Measurements from ENCODE around the gene ERCC6. TPM values are rescaled to one million over a fixed set of nuclear protein-coding genes. Genes with fewer than 3 reads are reported as not detected.

ERCC6 gene
- total RNA-seq (2022) = 25.7 and 32.0 TPM in 2 replicates
- percentile 71 among the genes with signal in this experiment for Bru-seq, nascent RNA
- percentile 60 among the genes with signal in this experiment for BruChase-seq, experiment 1, labeled RNA remaining after a 6-hour chase
- percentile 61 among the genes with signal in this experiment for BruChase-seq, experiment 2, labeled RNA remaining after a 2-hour chase
- long read RNA-seq, partial matches to known transcripts = 1 of 8 reads
- long read RNA-seq, other reads (novel, unspliced or antisense) = 5 of 8 reads

DNA sequence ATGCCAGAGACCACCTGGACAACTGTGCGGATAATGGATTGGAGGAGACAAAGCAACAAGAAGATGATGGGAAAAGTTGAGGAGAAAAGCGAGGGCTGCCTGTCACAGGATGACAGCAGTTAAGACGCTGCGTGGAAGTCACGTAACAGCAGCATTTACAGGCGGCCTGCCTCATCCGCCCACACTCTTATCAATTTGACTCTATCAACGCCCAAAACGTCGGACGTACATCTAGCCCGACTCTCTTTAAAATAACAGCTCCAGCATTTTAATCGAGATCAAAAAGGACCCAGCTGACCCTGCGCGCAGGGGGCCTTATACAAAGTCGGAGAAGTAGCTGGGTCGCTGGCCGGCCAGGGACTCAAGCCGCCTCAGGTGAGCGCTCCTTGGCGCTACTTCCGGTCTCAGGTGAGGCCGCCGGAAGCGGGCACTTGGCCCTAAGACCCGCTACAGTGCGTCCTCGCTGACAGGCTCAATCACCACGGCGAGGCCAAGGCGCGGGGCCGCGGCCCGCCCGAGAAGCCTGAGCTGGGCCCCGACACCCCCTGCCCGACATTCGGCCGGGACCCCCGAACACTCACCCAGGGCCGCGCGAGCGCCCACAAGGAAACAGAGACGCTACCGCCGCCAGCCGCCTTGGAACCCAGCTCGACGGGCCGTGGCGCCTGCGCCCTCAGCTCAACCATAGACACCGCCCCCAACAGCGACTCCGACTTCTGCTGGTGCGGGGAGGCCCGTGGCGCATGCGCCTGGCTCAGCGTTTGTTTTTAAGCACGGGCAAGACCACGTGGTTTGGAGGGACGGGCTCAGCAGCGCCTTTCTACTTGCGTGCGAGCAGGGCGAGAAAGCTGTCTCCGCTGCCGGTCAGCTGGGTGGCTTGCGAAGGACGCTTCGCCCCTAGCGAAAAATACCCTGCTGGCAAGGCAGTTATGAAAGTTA lies at the start of gene ERCC6:
ERCC6 (minus strand) TSS at position 741 of the 939 bp plus-strand sequence.
- Mint-ChIP-seq H3K4me3 (ENCODE audit: low read depth, unreplicated experiment) (peak within 1 kb of the TSS; percentile 92), H3K36me3 (ENCODE audit: insufficient read depth, unreplicated experiment) (peaks cover 28% of the 10 kb centered on the region), H3K9me3 (ENCODE audit: low read depth, unreplicated experiment) (no peaks in the 10 kb centered on the region), H3K4me1 (ENCODE audit: low read depth, unreplicated experiment) (peaks cover 15% of the 10 kb centered on the region), H3K27ac (ENCODE audit: unreplicated experiment) (peak within 1 kb of the TSS; percentile 83), H3K27me3 (ENCODE audit: unreplicated experiment) (peaks cover 13% of the 10 kb centered on the region)
- intact Hi-C loops (cut with micrococcal nuclease; ENCODE audit: unreplicated experiment) = no loop called here
- DNase-seq = peak; percentile 97
- CTCF ChIA-PET = interaction anchor here (0.6 to 1.7 kb wide), 6 partner anchors 12 to 880 kb away, joined by 3 to 5 read pairs (median 4); no protein-coding TSS in a partner anchor
- TF ChIP-seq, protein P1, sequence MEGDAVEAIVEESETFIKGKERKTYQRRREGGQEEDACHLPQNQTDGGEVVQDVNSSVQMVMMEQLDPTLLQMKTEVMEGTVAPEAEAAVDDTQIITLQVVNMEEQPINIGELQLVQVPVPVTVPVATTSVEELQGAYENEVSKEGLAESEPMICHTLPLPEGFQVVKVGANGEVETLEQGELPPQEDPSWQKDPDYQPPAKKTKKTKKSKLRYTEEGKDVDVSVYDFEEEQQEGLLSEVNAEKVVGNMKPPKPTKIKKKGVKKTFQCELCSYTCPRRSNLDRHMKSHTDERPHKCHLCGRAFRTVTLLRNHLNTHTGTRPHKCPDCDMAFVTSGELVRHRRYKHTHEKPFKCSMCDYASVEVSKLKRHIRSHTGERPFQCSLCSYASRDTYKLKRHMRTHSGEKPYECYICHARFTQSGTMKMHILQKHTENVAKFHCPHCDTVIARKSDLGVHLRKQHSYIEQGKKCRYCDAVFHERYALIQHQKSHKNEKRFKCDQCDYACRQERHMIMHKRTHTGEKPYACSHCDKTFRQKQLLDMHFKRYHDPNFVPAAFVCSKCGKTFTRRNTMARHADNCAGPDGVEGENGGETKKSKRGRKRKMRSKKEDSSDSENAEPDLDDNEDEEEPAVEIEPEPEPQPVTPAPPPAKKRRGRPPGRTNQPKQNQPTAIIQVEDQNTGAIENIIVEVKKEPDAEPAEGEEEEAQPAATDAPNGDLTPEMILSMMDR (IDR thresholded peaks at IDR 0.05; ENCODE audit: unreplicated experiment) = no peak
- BruUV-seq (replicated peaks) = no TSS peak

DNA sequence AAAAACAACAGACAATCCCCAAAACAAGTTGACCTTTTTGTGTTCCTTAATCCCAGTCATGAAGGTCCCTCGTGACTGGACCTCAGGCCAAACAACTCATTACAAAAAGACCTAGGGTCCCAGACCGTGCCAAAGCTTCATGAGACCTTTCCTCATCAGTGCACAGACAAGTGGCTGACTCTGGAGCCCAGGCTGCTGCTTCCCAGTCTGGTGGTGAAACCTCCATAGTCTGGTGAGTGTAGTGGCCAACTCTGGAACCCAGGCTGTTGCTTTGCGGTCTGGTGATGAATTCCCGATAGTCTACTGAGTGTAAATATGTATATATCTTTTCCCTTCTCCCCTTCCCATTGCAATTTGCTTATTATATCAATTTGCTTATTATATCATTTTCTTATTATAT lies 49.1 kb upstream of the ERCC6 start:
- DNase-seq = no peak
- Mint-ChIP-seq H3K4me1 (ENCODE audit: low read depth, unreplicated experiment) (peaks cover 2% of the 10 kb centered on the region), H3K9me3 (ENCODE audit: low read depth, unreplicated experiment) (no peaks in the 10 kb centered on the region), H3K27me3 (ENCODE audit: unreplicated experiment) (peaks cover 18% of the 10 kb centered on the region), H3K27ac (ENCODE audit: unreplicated experiment) (no peak overlapping the region), H3K36me3 (ENCODE audit: insufficient read depth, unreplicated experiment) (no peaks in the 10 kb centered on the region), H3K4me3 (ENCODE audit: low read depth, unreplicated experiment) (no peak overlapping the region)
- TF ChIP-seq, protein P1 (IDR thresholded peaks at IDR 0.05; ENCODE audit: unreplicated experiment) = no peak
- no TSS peak for BruUV-seq (replicated peaks)
- CTCF ChIA-PET = no interaction called here
- intact Hi-C loops (cut with micrococcal nuclease; ENCODE audit: unreplicated experiment) = no loop called here

DNA sequence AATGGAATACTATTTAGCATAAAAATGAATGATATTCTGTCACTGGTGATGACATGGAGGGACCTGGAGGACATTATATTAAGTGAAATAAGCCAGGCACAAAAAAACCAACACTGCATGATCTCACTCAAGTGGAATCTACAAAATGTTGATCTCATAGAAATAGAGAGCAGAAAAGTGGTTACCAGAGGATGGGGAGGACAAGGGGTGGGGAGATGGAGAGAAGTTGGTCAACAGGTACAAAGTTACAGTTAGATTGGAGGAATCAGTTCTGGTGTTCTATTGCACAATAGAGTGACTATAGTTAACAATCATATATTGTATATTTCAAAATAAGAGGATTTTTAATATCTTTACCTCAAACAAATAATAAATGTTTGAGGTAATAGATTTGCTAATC lies 46.5 kb upstream of the ERCC6 start:
- intact Hi-C loops (cut with micrococcal nuclease; ENCODE audit: unreplicated experiment) = no loop called here
- H3K4me3 Mint-ChIP-seq (ENCODE audit: low read depth, unreplicated experiment) = no peak overlapping the region
- H3K27ac Mint-ChIP-seq (ENCODE audit: unreplicated experiment) = no peak overlapping the region
- CTCF ChIA-PET = no interaction called here
- TF ChIP-seq, protein P1 (IDR thresholded peaks at IDR 0.05; ENCODE audit: unreplicated experiment) = no peak
- H3K4me1 Mint-ChIP-seq (ENCODE audit: low read depth, unreplicated experiment) = no peaks in the 10 kb centered on the region
- no TSS peak for BruUV-seq (replicated peaks)
- H3K9me3 Mint-ChIP-seq (ENCODE audit: low read depth, unreplicated experiment) = no peaks in the 10 kb centered on the region
- no peaks in the 10 kb centered on the region for H3K36me3 Mint-ChIP-seq (ENCODE audit: insufficient read depth, unreplicated experiment)
- peaks cover 13% of the 10 kb centered on the region for H3K27me3 Mint-ChIP-seq (ENCODE audit: unreplicated experiment)
- no peak for DNase-seq

DNA sequence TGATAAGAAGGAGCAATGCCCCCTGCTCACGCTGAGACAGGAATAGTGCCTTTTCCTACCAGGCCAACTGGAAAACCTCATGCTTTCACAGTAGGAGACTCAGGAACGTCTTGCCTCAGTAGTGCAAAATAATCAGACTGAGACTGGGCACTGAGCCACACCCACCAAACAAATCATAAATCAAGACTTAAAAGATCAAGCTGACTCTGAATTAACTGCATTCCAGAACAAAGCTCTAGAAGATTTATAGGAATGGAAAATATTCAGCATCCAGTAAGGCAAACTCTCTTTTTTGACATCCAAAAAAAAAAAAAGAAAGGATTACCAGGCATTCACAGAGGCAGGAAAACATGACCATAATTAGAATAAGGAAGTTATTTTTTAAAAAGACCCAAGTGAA lies 40.7 kb upstream of the ERCC6 start:
- Mint-ChIP-seq H3K9me3 (ENCODE audit: low read depth, unreplicated experiment) (no peaks in the 10 kb centered on the region), H3K4me3 (ENCODE audit: low read depth, unreplicated experiment) (no peak overlapping the region), H3K36me3 (ENCODE audit: insufficient read depth, unreplicated experiment) (no peaks in the 10 kb centered on the region), H3K27me3 (ENCODE audit: unreplicated experiment) (peaks cover 13% of the 10 kb centered on the region), H3K4me1 (ENCODE audit: low read depth, unreplicated experiment) (no peaks in the 10 kb centered on the region), H3K27ac (ENCODE audit: unreplicated experiment) (no peak overlapping the region)
- CTCF ChIA-PET = no interaction called here
- TF ChIP-seq, protein P1 (IDR thresholded peaks at IDR 0.05; ENCODE audit: unreplicated experiment) = no peak
- no TSS peak for BruUV-seq (replicated peaks)
- no peak for DNase-seq
- intact Hi-C loops (cut with micrococcal nuclease; ENCODE audit: unreplicated experiment) = no loop called here
